OCI-LY1 (cell line): ENCODE data around the gene CCNL2.

Source experiments
- CTCF ChIP-seq: fragments of 200-600 bp; sonication (generic), shearing (Covaris generic); IDR thresholded peaks from 2 replicates; pipeline ENCODE4 v1.5.1; 2017; ENCODE audit warnings: mild to moderate bottlenecking, antibody characterized with exemption, low read length, moderate library complexity, mixed read lengths
- EZH2 ChIP-seq: fragments of 200-600 bp; sonication (generic), shearing (Covaris generic); IDR thresholded peaks from 2 replicates; pipeline ENCODE4 v1.8.0; 2017; ENCODE audit warnings: borderline replicate concordance, mixed run types, mild to moderate bottlenecking, antibody characterized with exemption, low read length, moderate library complexity, mixed read lengths

- TF ChIP-seq CTCF (no peak), EZH2 (no peak)
These were observed 20.3 kb upstream of the CCNL2 start for GRCh38 chr1:1419363-1419812.
